SK-N-SH (cell line): ENCODE results near the gene TNNC1.

Source experiments
- CTCF ChIP-seq: fragments of 200-600 bp; sonication (generic); IDR thresholded peaks from 2 replicates; pipeline ENCODE4 v1.6.1; 2017; ENCODE audit warnings: antibody characterized with exemption, mild to moderate bottlenecking, moderate library complexity
- TCF12 ChIP-seq: IDR thresholded peaks from 2 replicates; pipeline ENCODE4 v1.4.0; 2012

- no peak for TF ChIP-seq CTCF
- TF ChIP-seq TCF12: no peak
Measured at GRCh38 chr3:52436500-52437149, 17.2 kb downstream of the TNNC1 start.
